Osteoblast (primary cell): ENCODE results near the gene TBCEL. TPM values are rescaled to one million over a fixed set of nuclear protein-coding genes. Genes with fewer than 3 reads are reported as not detected.
"Not testable (repeated sequence)": the region's sequence is repeated elsewhere in the genome, so short reads cannot be mapped to it uniquely, and the experiment has no call there.

Source experiments
- DNase-seq: peaks from one replicate; pipeline ENCODE4 v3.0.0; 2011; ENCODE audit warnings: low spot score, mixed read lengths; ENCODE audit not compliant: insufficient read length; ENCODE audit errors: missing footprints
- H2AFZ ChIP-seq: 2 replicates; pipeline ENCODE4 v1.6.0; 2011; ENCODE audit warnings: mild to moderate bottlenecking, low read length
- H3K27ac ChIP-seq: 2 replicates; pipeline ENCODE4 v1.5.1; 2011; ENCODE audit warnings: mild to moderate bottlenecking, low read depth, low read length, moderate library complexity
- H3K27me3 ChIP-seq: 2 replicates; pipeline ENCODE4 v1.6.0; 2012; ENCODE audit warnings: mild to moderate bottlenecking, control low read depth, inconsistent platforms, low read length, moderate library complexity; ENCODE audit not compliant: insufficient read depth
- H3K36me3 ChIP-seq: 2 replicates; pipeline ENCODE4 v1.5.1; 2011; ENCODE audit warnings: mild to moderate bottlenecking, low read length, control low read depth, moderate library complexity; ENCODE audit not compliant: insufficient read depth
- H3K4me1 ChIP-seq: 2 replicates; pipeline ENCODE4 v1.5.1; 2011; ENCODE audit warnings: mild to moderate bottlenecking, low read length, control low read depth, moderate library complexity; ENCODE audit not compliant: insufficient read depth
- H3K4me2 ChIP-seq: 2 replicates; pipeline ENCODE4 v1.6.0; 2011; ENCODE audit warnings: mild to moderate bottlenecking, low read length; ENCODE audit not compliant: insufficient read depth
- H3K4me3 ChIP-seq: fragments of 200-600 bp; sonication (generic); 3 replicates; pipeline ENCODE4 v1.5.1; 2012; ENCODE audit warnings: mild to moderate bottlenecking, low read length, inconsistent platforms; ENCODE audit not compliant: insufficient read depth
- H3K79me2 ChIP-seq: 2 replicates; pipeline ENCODE4 v1.6.0; 2012; ENCODE audit warnings: mild to moderate bottlenecking, low read length, control low read depth, inconsistent platforms; ENCODE audit not compliant: insufficient read depth
- H3K9me3 ChIP-seq: 2 replicates; pipeline ENCODE4 v1.5.1; 2011; ENCODE audit warnings: low read depth, low read length, control low read depth
- H4K20me1 ChIP-seq: 2 replicates; pipeline ENCODE4 v1.6.0; 2012; ENCODE audit warnings: mild to moderate bottlenecking, low read length, control low read depth; ENCODE audit not compliant: insufficient read depth
- CTCF ChIP-seq: IDR thresholded peaks from 2 replicates; pipeline ENCODE4 v1.5.1; 2011; ENCODE audit warnings: mild to moderate bottlenecking, low read depth, low read length, moderate library complexity; ENCODE audit errors: extremely low read depth
- total RNA-seq: library from RNA; depleted of rRNA; stranded (reverse); fragments of >200 nt; gene quantifications from 2 replicates; pipeline ENCODE4 v1.2.3, GENCODE V29; 2012

TBCEL gene
- total RNA-seq, 1 donor, result 41.6 TPM

- Histone ChIP-seq H3K27ac (no peak overlapping the region), H4K20me1 (no peaks in the 10 kb centered on the region), H3K4me1 (no peaks in the 10 kb centered on the region), H2AFZ (no peak overlapping the region), H3K36me3 (no peaks in the 10 kb centered on the region), H3K79me2 (no peaks in the 10 kb centered on the region), H3K4me3 (no peak overlapping the region), H3K27me3 (peaks cover 15% of the 10 kb centered on the region), H3K9me3 (no peaks in the 10 kb centered on the region), H3K4me2 (no peak overlapping the region)
- DNase-seq, result no peak
- no peak for TF ChIP-seq CTCF
These were observed 89.7 kb downstream of the TBCEL start for GRCh38 chr11:121113611-121114010.

DNA sequence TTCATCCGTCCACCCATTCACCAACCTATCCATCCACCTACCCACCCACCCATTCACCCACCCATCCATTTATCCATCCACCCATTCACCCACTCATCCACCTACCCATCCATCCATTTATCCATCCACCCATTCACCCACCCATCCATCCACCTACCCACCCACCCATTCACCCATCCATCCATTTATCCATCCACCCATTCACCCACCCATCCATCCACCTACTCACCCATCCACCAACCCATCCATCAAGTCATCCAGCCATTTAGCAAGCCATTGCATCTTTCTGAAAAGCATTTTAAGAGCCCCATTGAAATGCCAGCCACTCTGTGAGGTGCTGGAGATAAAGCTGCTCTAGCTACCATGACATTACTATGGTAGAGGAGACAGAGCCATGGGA lies 91.1 kb downstream of the TBCEL start:
- H3K4me2 ChIP-seq, H3K4me3 ChIP-seq, H3K27ac ChIP-seq, H3K9me3 ChIP-seq, H4K20me1 ChIP-seq, H3K4me1 ChIP-seq, H2AFZ ChIP-seq, H3K36me3 ChIP-seq, DNase-seq, H3K79me2 ChIP-seq: not testable (repeated sequence)
- peaks cover 15% of the 10 kb centered on the region for H3K27me3 ChIP-seq

DNA sequence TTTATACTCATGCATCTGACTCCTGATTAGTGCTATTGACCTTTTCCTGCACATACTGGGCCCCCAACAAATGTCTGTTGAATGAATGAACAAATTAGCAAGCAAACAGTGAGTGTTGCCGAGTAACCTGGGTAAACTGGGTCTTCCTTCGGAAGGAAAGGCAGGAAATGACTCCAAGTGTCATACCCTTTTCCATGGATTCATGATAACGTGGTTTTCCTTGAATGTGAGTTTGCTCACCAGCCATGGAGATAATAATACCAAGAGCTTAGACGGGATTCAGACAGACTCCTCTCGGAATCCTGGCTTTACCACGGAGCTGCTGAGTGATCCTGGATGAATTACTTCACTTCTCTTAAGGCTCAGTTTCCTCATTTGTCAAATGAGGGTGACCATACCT lies 93.9 kb downstream of the TBCEL start:
- no peaks in the 10 kb centered on the region for H3K4me1 ChIP-seq
- no peak overlapping the region for H3K4me3 ChIP-seq
- H2AFZ ChIP-seq, result no peak overlapping the region
- H3K36me3 ChIP-seq, result no peaks in the 10 kb centered on the region
- no peak overlapping the region for H3K27ac ChIP-seq
- H3K79me2 ChIP-seq, result no peaks in the 10 kb centered on the region
- H3K9me3 ChIP-seq, result no peaks in the 10 kb centered on the region
- TF ChIP-seq CTCF, result no peak
- no peak overlapping the region for H3K4me2 ChIP-seq
- no peaks in the 10 kb centered on the region for H4K20me1 ChIP-seq
- no peaks in the 10 kb centered on the region for H3K27me3 ChIP-seq
- DNase-seq, result no peak

- DNase-seq, result no peak
- TF ChIP-seq CTCF, result no peak
These were observed 95.5 kb downstream of the TBCEL start for GRCh38 chr11:121119440-121119839.

More at GRCh38 chr11:121119440-121119839, 95.5 kb downstream of the TBCEL start:
- H3K4me1 ChIP-seq, result no peaks in the 10 kb centered on the region
- H3K9me3 ChIP-seq, result no peaks in the 10 kb centered on the region
- H3K27ac ChIP-seq, result no peak overlapping the region
- no peak overlapping the region for H3K4me3 ChIP-seq
- H2AFZ ChIP-seq, result no peak overlapping the region
- H3K36me3 ChIP-seq, result no peaks in the 10 kb centered on the region
- H3K27me3 ChIP-seq, result no peaks in the 10 kb centered on the region
- no peak overlapping the region for H3K4me2 ChIP-seq
- no peaks in the 10 kb centered on the region for H4K20me1 ChIP-seq
- H3K79me2 ChIP-seq, result no peaks in the 10 kb centered on the region
